Astrocyte of the spinal cord (primary cell): ENCODE measurements around the gene WDR45.

Source experiments
- DNase-seq: peaks from one replicate; pipeline ENCODE4 v3.0.0; 2011; ENCODE audit warnings: low read depth, low spot score
- H3K4me3 ChIP-seq: 2 replicates; pipeline ENCODE4 v1.5.1; 2011; ENCODE audit warnings: low read depth, mild to moderate bottlenecking, low read length, moderate library complexity
- CTCF ChIP-seq: IDR thresholded peaks from 2 replicates; pipeline ENCODE4 v1.5.1; 2012; ENCODE audit warnings: low read depth, mild to moderate bottlenecking, low read length, inconsistent platforms
- in situ Hi-C: cut with HindIII; loops from 2 replicates; pipeline ENCODE4 v1.10.0; 2017; ENCODE audit warnings: low sequenced_read_pairs

Gene WDR45

GRCh38 chrX:49116076-49116475 is 36.4 kb upstream of the WDR45 start:
- in situ Hi-C loops: no loop called here
- DNase-seq: no peak
- no peak for TF ChIP-seq CTCF
- no peak overlapping the region for H3K4me3 ChIP-seq

- no peak for DNase-seq
- no peak overlapping the region for H3K4me3 ChIP-seq
- TF ChIP-seq CTCF: no peak
- in situ Hi-C loops: no loop called here
Observed at GRCh38 chrX:49111791-49112190, 32.1 kb upstream of the WDR45 start.

GRCh38 chrX:49110417-49110816 is 30.7 kb upstream of the WDR45 start:
- DNase-seq: no peak
- no peak for TF ChIP-seq CTCF
- H3K4me3 ChIP-seq: no peak overlapping the region
- in situ Hi-C loops: no loop called here

GRCh38 chrX:49108641-49109040 is 29.0 kb upstream of the WDR45 start:
- TF ChIP-seq CTCF: no peak
- H3K4me3 ChIP-seq: no peak overlapping the region
- in situ Hi-C loops: no loop called here
- no peak for DNase-seq

- in situ Hi-C loops: no loop called here
- DNase-seq: peak; percentile 39
- no peak overlapping the region for H3K4me3 ChIP-seq
- peak; percentile 58 for TF ChIP-seq CTCF
Observed at GRCh38 chrX:49106930-49107329, 27.2 kb upstream of the WDR45 start.

- in situ Hi-C loops: no loop called here
- H3K4me3 ChIP-seq: no peak overlapping the region
- DNase-seq: no peak
- TF ChIP-seq CTCF: no peak
Observed at GRCh38 chrX:49106296-49106695, 26.6 kb upstream of the WDR45 start.

- H3K4me3 ChIP-seq: no peak overlapping the region
- no peak for TF ChIP-seq CTCF
- no peak for DNase-seq
- in situ Hi-C loops: no loop called here
Observed at GRCh38 chrX:49103637-49104036, 23.9 kb upstream of the WDR45 start.
